ENCODE data around the gene UGT2A3.
"Not testable (repeated sequence)": the region's sequence is repeated elsewhere in the genome, so short reads cannot be mapped to it uniquely, and the experiment has no call there.

The UGT2A3 gene

GRCh38 chr4:68951078-68951805 lies at the start of gene UGT2A3:
Gene UGT2A3, minus strand, starts transcription at chr4:68951804. Its CDS starts 44 bp downstream, at chr4:68951760.
- no peak for DNase-seq

GRCh38 chr4:68997040-68997439 lies 45.4 kb upstream of the UGT2A3 start:
- no peak for DNase-seq

- DNase-seq, result no peak
These were observed 43.7 kb upstream of the UGT2A3 start for GRCh38 chr4:68995292-68995691.

GRCh38 chr4:68987007-68987406 lies 35.4 kb upstream of the UGT2A3 start:
- DNase-seq, result no peak

- DNase-seq, result no peak
These were observed 33.8 kb upstream of the UGT2A3 start for GRCh38 chr4:68985442-68985841.

GRCh38 chr4:68984947-68985346 lies 33.3 kb upstream of the UGT2A3 start:
- DNase-seq, result no peak

- DNase-seq, result no peak
These were observed 11.8 kb upstream of the UGT2A3 start for GRCh38 chr4:68963374-68963773.

GRCh38 chr4:68962868-68963267 lies 11.3 kb upstream of the UGT2A3 start:
- no peak for DNase-seq

GRCh38 chr4:68960294-68961163 lies 8.9 kb upstream of the UGT2A3 start:
- DNase-seq, result no peak

GRCh38 chr4:68959085-68959484 lies 7.5 kb upstream of the UGT2A3 start:
- not testable (repeated sequence) for DNase-seq

- DNase-seq, result no peak
These were observed 2.5 kb upstream of the UGT2A3 start for GRCh38 chr4:68954126-68954525.

GRCh38 chr4:68953056-68953596 lies 1.5 kb upstream of the UGT2A3 start:
- no peak for DNase-seq

GRCh38 chr4:68951806-68952585 lies 392 bp upstream of the UGT2A3 start:
- DNase-seq, result no peak

- DNase-seq, result no peak
These were observed 1.6 kb downstream of the UGT2A3 start for GRCh38 chr4:68950033-68950432.

- no peak for DNase-seq
These were observed 2.6 kb downstream of the UGT2A3 start for GRCh38 chr4:68948985-68949384.

GRCh38 chr4:68948044-68948743 lies 3.4 kb downstream of the UGT2A3 start:
- no peak for DNase-seq

GRCh38 chr4:68929076-68929737 lies 22.4 kb downstream of the UGT2A3 start:
- no peak for DNase-seq

GRCh38 chr4:68927165-68927564 lies 24.4 kb downstream of the UGT2A3 start:
- no peak for DNase-seq

GRCh38 chr4:68922202-68922601 lies 29.4 kb downstream of the UGT2A3 start:
- not testable (repeated sequence) for DNase-seq

- no peak for DNase-seq
These were observed 30.6 kb downstream of the UGT2A3 start for GRCh38 chr4:68921051-68921450.

GRCh38 chr4:68917016-68917415 lies 34.6 kb downstream of the UGT2A3 start:
- DNase-seq, result no peak

GRCh38 chr4:68912807-68913206 lies 38.8 kb downstream of the UGT2A3 start:
- DNase-seq, result no peak
